OCI-LY1 (cell line): ENCODE results near the gene FAM114A1.

Source experiments
- H2AFZ ChIP-seq: fragments of 200-600 bp; sonication (generic), shearing (Covaris generic); 2 replicates; pipeline ENCODE4 v1.6.0; 2014; ENCODE audit warnings: antibody characterized with exemption, mild to moderate bottlenecking, low read length
- H3F3A ChIP-seq: fragments of 200-600 bp; sonication (generic), shearing (Covaris generic); 2 replicates; pipeline ENCODE4 v1.6.0; 2014; ENCODE audit warnings: mild to moderate bottlenecking, antibody characterized with exemption, low read length, moderate library complexity; ENCODE audit not compliant: insufficient read depth
- H3K27ac ChIP-seq: fragments of 200-600 bp; sonication (generic); 2 replicates; pipeline ENCODE4 v1.5.1; 2014; ENCODE audit warnings: low read length, mixed run types, mild to moderate bottlenecking, low read depth; ENCODE audit not compliant: poor library complexity, severe bottlenecking
- H3K27me3 ChIP-seq: fragments of 200-600 bp; sonication (generic); 2 replicates; pipeline ENCODE4 v1.6.0; 2014; ENCODE audit warnings: antibody characterized with exemption, mild to moderate bottlenecking, low read length, moderate library complexity; ENCODE audit not compliant: insufficient read depth
- H3K36me3 ChIP-seq: fragments of 200-600 bp; sonication (generic); 2 replicates; pipeline ENCODE4 v1.6.1; 2014; ENCODE audit warnings: mild to moderate bottlenecking, antibody characterized with exemption, low read length, moderate library complexity, mixed read lengths; ENCODE audit not compliant: insufficient read depth
- H3K4me1 ChIP-seq: fragments of 200-600 bp; sonication (generic); 2 replicates; pipeline ENCODE4 v1.5.1; 2014; ENCODE audit warnings: mild to moderate bottlenecking, low read length, moderate library complexity; ENCODE audit not compliant: insufficient read depth, severe bottlenecking
- H3K4me2 ChIP-seq: fragments of 200-600 bp; sonication (generic), shearing (Covaris generic); 2 replicates; pipeline ENCODE4 v1.6.1; 2014; ENCODE audit warnings: low read length
- H3K4me3 ChIP-seq: fragments of 200-600 bp; sonication (generic); 2 replicates; pipeline ENCODE4 v1.5.1; 2014; ENCODE audit warnings: low read length, low read depth, mild to moderate bottlenecking, mixed read lengths; ENCODE audit not compliant: poor library complexity, severe bottlenecking
- H3K79me2 ChIP-seq: fragments of 200-600 bp; shearing (Covaris generic); 2 replicates; pipeline ENCODE4 v1.6.1; 2016; ENCODE audit warnings: mixed run types, low read length, mixed read lengths; ENCODE audit not compliant: insufficient read depth
- H3K9ac ChIP-seq: fragments of 200-600 bp; sonication (generic), shearing (Covaris generic); 2 replicates; pipeline ENCODE4 v1.6.1; 2014; ENCODE audit warnings: mild to moderate bottlenecking, low read length, mixed read lengths
- H3K9me2 ChIP-seq: fragments of 200-600 bp; sonication (generic), shearing (Covaris generic); 2 replicates; pipeline ENCODE4 v1.6.1; 2014; ENCODE audit warnings: low read depth, mild to moderate bottlenecking, low read length, mixed read lengths
- H3K9me3 ChIP-seq: fragments of 200-600 bp; shearing (Covaris generic); 2 replicates; pipeline ENCODE4 v1.6.1; 2014; ENCODE audit warnings: low read length, mixed read lengths
- H4K20me1 ChIP-seq: fragments of 200-600 bp; sonication (generic), shearing (Covaris generic); 2 replicates; pipeline ENCODE4 v1.6.0; 2016; ENCODE audit warnings: mild to moderate bottlenecking, low read length; ENCODE audit not compliant: insufficient read depth
- CTCF ChIP-seq: fragments of 200-600 bp; sonication (generic), shearing (Covaris generic); IDR thresholded peaks from 2 replicates; pipeline ENCODE4 v1.5.1; 2017; ENCODE audit warnings: mild to moderate bottlenecking, antibody characterized with exemption, low read length, moderate library complexity, mixed read lengths
- EZH2 ChIP-seq: fragments of 200-600 bp; sonication (generic), shearing (Covaris generic); IDR thresholded peaks from 2 replicates; pipeline ENCODE4 v1.8.0; 2017; ENCODE audit warnings: borderline replicate concordance, mixed run types, mild to moderate bottlenecking, antibody characterized with exemption, low read length, moderate library complexity, mixed read lengths

Gene FAM114A1

GRCh38 chr4:38952017-38952416 is 84.4 kb downstream of the FAM114A1 start:
- no peak overlapping the region for H3K27ac ChIP-seq
- H3F3A ChIP-seq = no peaks in the 10 kb centered on the region
- no peaks in the 10 kb centered on the region for H3K79me2 ChIP-seq
- H3K4me2 ChIP-seq = no peak overlapping the region
- peaks cover 5% of the 10 kb centered on the region for H3K4me1 ChIP-seq
- no peaks in the 10 kb centered on the region for H4K20me1 ChIP-seq
- no peak overlapping the region for H3K9ac ChIP-seq
- no peaks in the 10 kb centered on the region for H3K36me3 ChIP-seq
- TF ChIP-seq EZH2 (no peak), CTCF (no peak)
- no peaks in the 10 kb centered on the region for H3K9me2 ChIP-seq
- no peak overlapping the region for H2AFZ ChIP-seq
- H3K27me3 ChIP-seq = no peaks in the 10 kb centered on the region
- no peaks in the 10 kb centered on the region for H3K9me3 ChIP-seq
- no peak overlapping the region for H3K4me3 ChIP-seq

DNA sequence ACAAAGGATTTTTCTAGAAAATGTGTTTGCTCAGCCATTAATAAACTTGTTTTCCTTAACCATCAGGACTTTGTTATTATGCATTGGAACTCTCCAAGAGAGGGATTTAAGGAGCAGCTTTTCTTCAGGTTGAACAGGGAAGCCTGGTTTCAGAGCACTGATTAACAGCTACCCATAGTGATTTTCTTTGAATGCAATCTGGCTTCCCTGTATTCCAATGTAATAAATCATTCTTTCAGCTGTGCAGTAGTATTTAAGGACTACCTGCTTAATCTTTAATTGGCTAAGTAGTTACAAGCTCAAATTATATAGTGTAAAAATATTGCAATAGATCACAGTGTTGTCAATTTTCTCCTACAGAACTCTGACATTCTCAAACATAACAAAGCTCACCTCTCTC is 87.1 kb downstream of the FAM114A1 start:
- no peak overlapping the region for H2AFZ ChIP-seq
- H3K27me3 ChIP-seq = no peaks in the 10 kb centered on the region
- H3K9ac ChIP-seq = no peak overlapping the region
- no peaks in the 10 kb centered on the region for H4K20me1 ChIP-seq
- H3F3A ChIP-seq = no peaks in the 10 kb centered on the region
- no peak overlapping the region for H3K4me3 ChIP-seq
- no peak overlapping the region for H3K4me2 ChIP-seq
- H3K9me3 ChIP-seq = peaks cover 8% of the 10 kb centered on the region
- no peaks in the 10 kb centered on the region for H3K9me2 ChIP-seq
- no peaks in the 10 kb centered on the region for H3K79me2 ChIP-seq
- no peaks in the 10 kb centered on the region for H3K4me1 ChIP-seq
- no peak overlapping the region for H3K27ac ChIP-seq
- H3K36me3 ChIP-seq = no peaks in the 10 kb centered on the region
- TF ChIP-seq CTCF (no peak), EZH2 (no peak)

GRCh38 chr4:38955957-38956356 is 88.4 kb downstream of the FAM114A1 start:
- no peaks in the 10 kb centered on the region for H3K36me3 ChIP-seq
- no peaks in the 10 kb centered on the region for H3F3A ChIP-seq
- H3K9ac ChIP-seq = no peak overlapping the region
- H3K4me1 ChIP-seq = no peaks in the 10 kb centered on the region
- TF ChIP-seq EZH2 (no peak), CTCF (no peak)
- H3K27ac ChIP-seq = no peak overlapping the region
- H3K27me3 ChIP-seq = no peaks in the 10 kb centered on the region
- H3K4me2 ChIP-seq = no peak overlapping the region
- H3K79me2 ChIP-seq = no peaks in the 10 kb centered on the region
- no peaks in the 10 kb centered on the region for H4K20me1 ChIP-seq
- no peaks in the 10 kb centered on the region for H3K9me2 ChIP-seq
- H3K9me3 ChIP-seq = peaks cover 8% of the 10 kb centered on the region
- H3K4me3 ChIP-seq = no peak overlapping the region
- no peak overlapping the region for H2AFZ ChIP-seq
